NCI-H1092 (cell line): ENCODE data around the gene XAF1.
"Not testable (repeated sequence)": the region's sequence is repeated elsewhere in the genome, so short reads cannot be mapped to it uniquely, and the experiment has no call there.

ENCODE experiments used
- DNase-seq: peaks from one replicate; lab custom pipeline; 2025; lab: John Stamatoyannopoulos, UW

Gene XAF1

GRCh38 chr17:6755731-6756184 is at the start of gene XAF1:
Gene XAF1, plus strand, starts transcription at chr17:6756046. Its CDS starts 33 bp downstream, at chr17:6756079.
- DNase-seq, result no peak

GRCh38 chr17:6706499-6706898 is 49.3 kb upstream of the XAF1 start:
- DNase-seq, result no peak

- DNase-seq, result no peak
Observed at GRCh38 chr17:6706996-6707395, 48.9 kb upstream of the XAF1 start.

GRCh38 chr17:6708357-6708961 is 47.4 kb upstream of the XAF1 start:
- DNase-seq, result no peak

- no peak for DNase-seq
Observed at GRCh38 chr17:6710317-6710716, 45.5 kb upstream of the XAF1 start.

- DNase-seq, result no peak
Observed at GRCh38 chr17:6711081-6711674, 44.7 kb upstream of the XAF1 start.

- DNase-seq, result no peak
Observed at GRCh38 chr17:6711681-6712057, 44.2 kb upstream of the XAF1 start.

- DNase-seq, result no peak
Observed at GRCh38 chr17:6712058-6712853, 43.6 kb upstream of the XAF1 start.

- no peak for DNase-seq
Observed at GRCh38 chr17:6712854-6713129, 43.1 kb upstream of the XAF1 start.

- DNase-seq, result no peak
Observed at GRCh38 chr17:6713130-6713917, 42.5 kb upstream of the XAF1 start, which contains the start of gene SLC13A5. Gene SLC13A5, minus strand, starts transcription at chr17:6713369. Its CDS starts 36 bp downstream, at chr17:6713333.

- DNase-seq, result no peak
Observed at GRCh38 chr17:6713918-6714271, 42.0 kb upstream of the XAF1 start.

- DNase-seq, result no peak
Observed at GRCh38 chr17:6714315-6714874, 41.5 kb upstream of the XAF1 start.

GRCh38 chr17:6716736-6717135 is 39.1 kb upstream of the XAF1 start:
- DNase-seq, result no peak

- DNase-seq, result no peak
Observed at GRCh38 chr17:6721744-6722143, 34.1 kb upstream of the XAF1 start.

- DNase-seq, result no peak
Observed at GRCh38 chr17:6724009-6724408, 31.8 kb upstream of the XAF1 start.

- no peak for DNase-seq
Observed at GRCh38 chr17:6729531-6729930, 26.3 kb upstream of the XAF1 start.

GRCh38 chr17:6746665-6747064 is 9.2 kb upstream of the XAF1 start:
- not testable (repeated sequence) for DNase-seq

- no peak for DNase-seq
Observed at GRCh38 chr17:6748617-6749016, 7.2 kb upstream of the XAF1 start.

- no peak for DNase-seq
Observed at GRCh38 chr17:6749519-6749918, 6.3 kb upstream of the XAF1 start.

- no peak for DNase-seq
Observed at GRCh38 chr17:6752068-6752909, 3.6 kb upstream of the XAF1 start.

GRCh38 chr17:6753006-6753445 is 2.8 kb upstream of the XAF1 start:
- DNase-seq, result no peak
